Measurements from ENCODE around the gene NR2C1.
A peak's percentile ranks its signal among the peaks of the same experiment; 100 is the strongest.
"Not testable (repeated sequence)": the region's sequence is repeated elsewhere in the genome, so short reads cannot be mapped to it uniquely, and the experiment has no call there.

NR2C1 gene

GRCh38 chr12:95072900-95073697, at the start of gene NR2C1:
Gene NR2C1, minus strand, starts transcription at chr12:95073618. Its CDS starts 6,234 bp downstream, at chr12:95067384.
- peak; percentile 80 for FAIRE-seq

GRCh38 chr12:95118788-95119179, 45.4 kb upstream of the NR2C1 start:
- no peak for FAIRE-seq

DNA sequence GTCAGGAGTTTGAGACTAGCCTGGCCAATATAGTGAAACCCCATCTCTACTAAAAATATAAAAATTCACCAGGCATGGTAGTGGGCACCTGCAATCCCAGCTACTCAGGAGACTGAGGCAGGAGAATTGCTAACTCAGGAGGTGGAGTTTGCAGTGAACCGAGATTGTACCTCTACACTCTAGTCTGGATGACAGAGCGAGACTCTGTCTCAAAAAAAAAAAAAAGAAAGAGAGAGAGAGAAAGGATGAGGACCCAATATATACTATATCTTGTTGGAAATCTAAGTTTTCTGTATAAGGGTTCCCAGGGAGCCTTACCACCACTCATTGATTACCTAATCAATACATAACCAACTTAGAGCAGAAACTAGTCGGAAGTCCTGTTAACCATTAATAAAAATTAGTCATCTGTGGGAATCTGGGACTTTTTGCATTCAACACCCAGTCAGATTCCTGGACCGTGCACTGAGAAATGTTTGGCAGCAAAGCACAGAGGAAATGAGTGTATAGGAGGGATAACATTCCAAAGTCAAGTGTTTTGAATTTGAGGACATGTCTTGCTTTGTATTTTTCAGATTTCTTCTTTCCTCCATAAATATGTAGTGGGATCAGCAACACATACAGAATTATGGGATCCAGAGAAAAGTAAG, 44.8 kb upstream of the NR2C1 start:
- FAIRE-seq: no peak

GRCh38 chr12:95117178-95117599, 43.8 kb upstream of the NR2C1 start:
- FAIRE-seq: peak; percentile 90

- FAIRE-seq: no peak
Observed at GRCh38 chr12:95116773-95117172, 43.4 kb upstream of the NR2C1 start.

- no peak for FAIRE-seq
Observed at GRCh38 chr12:95116341-95116740, 42.9 kb upstream of the NR2C1 start.

- FAIRE-seq: no peak
Observed at GRCh38 chr12:95115641-95116040, 42.2 kb upstream of the NR2C1 start.

DNA sequence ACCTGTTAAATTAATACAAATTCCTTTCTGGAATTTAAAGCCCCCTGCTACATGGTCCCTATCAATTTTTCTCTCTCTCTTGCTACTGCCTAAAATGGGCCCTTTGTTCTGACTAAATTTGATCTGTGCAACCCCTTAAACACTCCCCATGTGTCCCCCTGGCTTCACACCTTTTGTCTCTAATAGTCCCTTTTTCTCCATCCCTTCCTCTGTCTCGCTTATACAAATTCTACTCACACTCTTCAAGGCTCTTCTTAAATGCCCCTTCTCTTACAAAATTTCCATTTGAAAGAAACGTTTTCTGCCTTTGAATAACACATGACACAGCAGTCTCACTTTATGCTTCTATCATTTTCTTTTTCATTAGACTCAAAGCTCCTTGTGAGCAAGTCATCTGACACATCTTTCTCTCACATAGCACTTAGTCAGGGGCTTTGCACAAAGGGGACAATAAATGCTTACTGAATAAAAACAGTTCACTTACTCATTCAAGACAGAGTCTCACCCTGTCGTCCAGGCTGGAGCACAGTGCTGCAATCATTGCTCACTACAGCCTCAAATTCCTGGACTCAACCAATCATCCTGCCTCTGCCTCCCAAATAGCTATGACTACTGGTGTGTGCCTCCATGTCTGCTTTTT, 41.5 kb upstream of the NR2C1 start:
- FAIRE-seq: no peak

- no peak for FAIRE-seq
Observed at GRCh38 chr12:95107362-95107761, 33.9 kb upstream of the NR2C1 start.

DNA sequence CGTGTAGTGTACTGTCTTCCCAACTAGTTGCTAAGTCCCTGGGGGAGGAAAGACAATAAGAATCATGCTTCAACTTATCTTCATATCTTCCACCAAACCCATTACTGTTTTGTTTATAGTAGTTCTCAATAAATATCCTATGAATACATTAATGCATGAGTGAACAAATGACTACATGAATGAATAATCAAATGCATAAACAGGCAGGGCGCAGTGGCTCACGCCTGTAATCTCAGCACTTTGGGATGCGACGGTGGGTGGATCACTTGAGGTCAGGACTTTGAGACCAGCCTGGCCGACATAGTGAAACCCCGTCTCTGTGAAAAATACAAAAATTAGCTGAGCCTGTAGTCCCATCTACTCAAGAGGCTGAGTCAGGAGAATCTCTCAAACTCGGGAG, 32.1 kb upstream of the NR2C1 start:
- no peak for FAIRE-seq

- no peak for FAIRE-seq
Observed at GRCh38 chr12:95104919-95105452, 31.6 kb upstream of the NR2C1 start.

- no peak for FAIRE-seq
Observed at GRCh38 chr12:95102916-95103671, 29.7 kb upstream of the NR2C1 start.

DNA sequence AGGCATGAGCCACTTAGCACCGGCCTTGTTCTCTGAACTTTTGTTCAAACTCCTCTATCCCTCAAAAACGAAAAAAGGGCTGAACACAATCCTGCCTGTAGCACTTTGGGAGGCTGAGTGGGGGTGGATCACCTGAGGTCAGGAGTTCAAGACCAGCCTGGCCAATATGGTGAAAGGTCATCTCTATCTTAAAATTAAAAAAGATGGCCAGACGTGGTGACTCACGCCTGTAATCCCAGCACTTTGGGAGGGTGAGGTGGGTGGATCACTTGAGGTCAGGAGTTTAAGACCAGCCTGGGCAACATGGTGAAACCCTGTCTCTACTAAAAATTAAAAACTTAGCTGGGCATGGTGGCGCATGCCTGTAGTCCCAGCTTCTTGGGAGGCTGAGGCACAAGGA, 28.5 kb upstream of the NR2C1 start:
- FAIRE-seq: not testable (repeated sequence)

GRCh38 chr12:95100264-95101190, 27.1 kb upstream of the NR2C1 start:
- no peak for FAIRE-seq

DNA sequence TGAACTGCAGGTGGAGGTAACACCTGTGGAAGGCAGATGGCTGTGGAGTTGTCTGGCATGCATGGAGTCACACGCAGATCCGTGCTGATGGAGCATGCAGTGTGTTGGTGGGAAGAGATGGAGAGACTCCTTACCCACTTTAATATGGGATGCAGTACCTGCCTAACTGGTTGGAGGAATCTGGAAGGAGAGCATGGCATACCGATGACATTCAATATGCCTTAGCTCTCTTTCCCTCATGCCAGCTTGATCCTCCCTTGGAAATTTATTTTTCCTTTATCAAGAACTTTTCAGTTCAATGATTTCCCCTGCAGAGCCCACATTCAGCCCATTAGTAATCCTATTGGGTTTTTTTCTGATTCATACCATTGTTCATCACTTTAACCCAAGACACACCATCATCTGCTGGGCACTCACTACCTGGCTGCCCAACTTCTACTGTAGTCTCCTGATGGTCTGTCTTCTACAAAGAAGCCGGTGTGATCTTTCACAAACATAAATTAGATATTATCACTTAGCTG, 25.9 kb upstream of the NR2C1 start:
- no peak for FAIRE-seq

- no peak for FAIRE-seq
Observed at GRCh38 chr12:95096852-95097251, 23.4 kb upstream of the NR2C1 start.

GRCh38 chr12:95096378-95096777, 23.0 kb upstream of the NR2C1 start:
- FAIRE-seq: no peak

- FAIRE-seq: not testable (repeated sequence)
Observed at GRCh38 chr12:95095866-95096265, 22.4 kb upstream of the NR2C1 start.

- no peak for FAIRE-seq
Observed at GRCh38 chr12:95089462-95089861, 16.0 kb upstream of the NR2C1 start.

- FAIRE-seq: no peak
Observed at GRCh38 chr12:95088379-95088778, 15.0 kb upstream of the NR2C1 start.

DNA sequence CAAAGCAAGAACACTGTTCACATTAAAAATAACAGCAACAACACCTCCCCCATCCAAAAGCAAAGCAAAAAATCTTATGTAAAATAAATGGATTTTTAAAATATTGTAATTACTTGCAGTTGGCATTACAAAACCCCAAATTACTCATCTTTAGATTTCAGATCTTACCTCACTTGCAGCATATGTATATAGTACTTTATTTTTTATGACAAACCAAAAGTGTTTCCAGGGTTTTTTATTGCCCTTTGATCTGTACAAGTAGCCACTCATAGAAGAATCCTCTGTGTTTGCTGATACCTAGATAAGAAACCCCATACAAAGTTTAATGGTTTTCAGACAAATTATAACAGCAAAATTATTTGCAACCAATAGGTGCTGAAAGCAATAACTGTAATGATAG, 12.2 kb upstream of the NR2C1 start:
- no peak for FAIRE-seq

DNA sequence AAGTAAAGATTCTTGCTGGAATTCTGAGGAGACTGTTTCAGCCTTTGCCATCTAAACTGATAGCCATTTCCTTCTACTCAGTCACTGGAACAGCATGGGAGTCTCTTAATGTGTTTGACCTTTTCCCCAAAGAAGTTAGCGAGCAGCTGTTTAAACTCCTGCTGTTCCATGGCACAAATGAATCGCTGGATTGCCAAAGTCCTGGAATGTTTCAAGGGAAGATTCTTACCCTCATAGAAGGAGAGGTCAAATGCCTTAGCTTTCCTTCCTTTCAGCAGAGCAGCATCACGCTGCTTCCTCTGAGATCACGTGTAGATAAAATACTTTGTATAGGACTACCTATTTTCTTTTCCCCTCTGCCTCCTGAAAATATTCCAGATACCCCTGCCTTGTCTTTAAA, 10.5 kb upstream of the NR2C1 start:
- no peak for FAIRE-seq

Measured in A204.1 (cell line).